K562 (cell line): ENCODE data around the gene PDE4A. TPM values are rescaled to one million over a fixed set of nuclear protein-coding genes. Genes with fewer than 3 reads are reported as not detected.

Source experiments
- CBX8 ChIP-seq: fragments of 200-600 bp; sonication (generic); IDR thresholded peaks from 2 replicates; pipeline ENCODE4 v1.6.1; 2012; ENCODE audit warnings: borderline replicate concordance, mixed run types, low read depth, mild to moderate bottlenecking, moderate library complexity, mixed read lengths, low read length, control low read depth, inconsistent platforms; ENCODE audit not compliant: poor library complexity, severe bottlenecking; ENCODE audit errors: extremely low read depth
- CREB1 ChIP-seq, 2 experiments: sonication (generic) in 1 of 2; formaldehyde crosslinking in 1 of 2; IDR thresholded peaks; 2 replicates each; pipeline versions ENCODE4 v1.6.1 to v1.8.0; 2012 to 2022; ENCODE audit warnings: inconsistent platforms in 1 of 2, mild to moderate bottlenecking in 1 of 2, missing genetic modification reagents in 1 of 2, moderate library complexity in 1 of 2
- E2F8 ChIP-seq: fragments of 450-650 bp; IDR thresholded peaks from 2 replicates; pipeline ENCODE4 v1.7.1; 2018; ENCODE audit warnings: mild to moderate bottlenecking, low read depth; ENCODE audit not compliant: partially characterized antibody
- GTF3C2 ChIP-seq: IDR thresholded peaks from 3 replicates; pipeline ENCODE4 v1.6.1; 2011; ENCODE audit warnings: borderline replicate concordance, mild to moderate bottlenecking, moderate library complexity; ENCODE audit not compliant: insufficient read length; ENCODE audit errors: extremely low read depth
- MNT ChIP-seq, 2 experiments: fragments of 450-650 bp; conservative IDR thresholded peaks; 2 replicates each; pipeline ENCODE4 v1.6.1; 2017; ENCODE audit warnings: mild to moderate bottlenecking in 2 of 2, moderate library complexity in 2 of 2
- NCOR1 ChIP-seq: fragments of 450-650 bp; IDR thresholded peaks from 2 replicates; pipeline ENCODE4 v1.6.1; 2016; ENCODE audit warnings: mild to moderate bottlenecking, moderate library complexity
- NEUROD1 ChIP-seq: fragments of 150-350 bp; IDR thresholded peaks from 2 replicates; pipeline ENCODE4 v1.6.1; 2014; ENCODE audit warnings: borderline replicate concordance, low read length, low read depth; ENCODE audit not compliant: partially characterized antibody
- PCBP1 ChIP-seq: fragments of 200-400 bp; formaldehyde crosslinking; IDR thresholded peaks from 2 replicates; pipeline ENCODE4 v1.6.1; 2018; ENCODE audit warnings: mild to moderate bottlenecking, low read depth, low read length; ENCODE audit not compliant: poor library complexity, severe bottlenecking
- RBM25 ChIP-seq: fragments of 200-400 bp; formaldehyde crosslinking; IDR thresholded peaks from 2 replicates; pipeline ENCODE4 v1.6.1; 2018; ENCODE audit warnings: low read length, low read depth, moderate library complexity; ENCODE audit not compliant: severe bottlenecking
- SRSF3 ChIP-seq: fragments of 200-400 bp; formaldehyde crosslinking; IDR thresholded peaks from 2 replicates; pipeline ENCODE4 v1.6.1; 2016; ENCODE audit warnings: mild to moderate bottlenecking, low read length, moderate library complexity; ENCODE audit not compliant: insufficient read depth
- TOE1 ChIP-seq, 2 experiments: fragments of 450-650 bp in 1 of 2; sonication (generic) in 1 of 2; formaldehyde crosslinking in 1 of 2; IDR thresholded peaks; 2 replicates each; pipeline versions ENCODE4 v1.7.1 to v1.8.0; 2016 to 2022; ENCODE audit warnings: borderline replicate concordance in 2 of 2, mild to moderate bottlenecking in 2 of 2, antibody characterized with exemption in 1 of 2, inconsistent platforms in 1 of 2, low read depth in 1 of 2, missing genetic modification reagents in 1 of 2, moderate library complexity in 1 of 2
- U2AF2 ChIP-seq: fragments of 200-400 bp; formaldehyde crosslinking; optimal IDR thresholded peaks from 2 replicates; pipeline ENCODE3; 2017; ENCODE audit warnings: low read depth, mild to moderate bottlenecking, low read length
- ZBTB8A ChIP-seq: fragments of 450-650 bp; IDR thresholded peaks from 2 replicates; pipeline ENCODE4 v1.6.1; 2018; ENCODE audit warnings: mild to moderate bottlenecking, moderate library complexity; ENCODE audit not compliant: partially characterized antibody
- ZNF133 ChIP-seq: fragments of 250-450 bp; sonication (Bioruptor Pico); IDR thresholded peaks from 2 replicates; pipeline ENCODE4 v1.4.0; 2020; ENCODE audit warnings: mild to moderate bottlenecking
- ZNF280A ChIP-seq: fragments of 450-650 bp; IDR thresholded peaks from 2 replicates; pipeline ENCODE4 v1.6.1; 2018; ENCODE audit warnings: mild to moderate bottlenecking, low read depth; ENCODE audit not compliant: partially characterized antibody
- polyA plus RNA-seq, 8 experiments: library from polyadenylated mRNA; depleted of rRNA in 4 of 8; stranded (reverse) in 5 of 8; unstranded in 3 of 8; fragments of >200 nt; fragmentation: Nextera tagmentation in 2 of 8; fragmentation: Illumina TruSeq in 1 of 8; extraction: Ambion mirVana in 2 of 8; extraction: Trizol in 1 of 8; gene quantifications; 2 replicates each; pipeline versions ENCODE4 v1.2.1 to v1.2.3, GENCODE V29; 2011 to 2014; ENCODE audit warnings: inconsistent platforms in 1 of 8, missing spikeins in 1 of 8
- total RNA-seq, 7 experiments: library from RNA; depleted of rRNA in 6 of 7; stranded (reverse); fragments of >200 nt in 6 of 7; fragmentation: Illumina TruSeq in 2 of 7; extraction: Trizol in 2 of 7; gene quantifications; 2 replicates each; pipeline versions ENCODE4 v1.2.1 to v1.2.3, GENCODE V29; 2011 to 2021; ENCODE audit warnings: low replicate concordance in 1 of 7

The PDE4A gene
- total and polyA plus RNA-seq, 9 of the 15 experiments (the other 6 are each of a cell fraction or from before 2014, with no cell fraction given), result 0.66 to 26.9 (median 4.6) TPM

- TF ChIP-seq E2F8, result peak; percentile 88
- no peak for TF ChIP-seq CBX8
- peak; percentile 98 for TF ChIP-seq NEUROD1
- peak; percentile 93 for TF ChIP-seq CREB1 (IDR thresholded peaks at IDR 0.05)
- TF ChIP-seq CREB1 (CRISPR knock-in tag; IDR thresholded peaks at IDR 0.05), result peak; percentile 97
- peak; percentile 89 for TF ChIP-seq RBM25
- no peak for TF ChIP-seq SRSF3
- TF ChIP-seq GTF3C2, result no peak
- TF ChIP-seq PCBP1, result no peak
- no peak for TF ChIP-seq NCOR1
- no peak; the same call in 1 of the 2 replicates for TF ChIP-seq TOE1 (IDR thresholded peaks at IDR 0.05; ENCODE audit: borderline replicate concordance)
- no peak for TF ChIP-seq TOE1 (CRISPR knock-in tag; IDR thresholded peaks at IDR 0.05; ENCODE audit: borderline replicate concordance, low read depth)
- TF ChIP-seq MNT (conservative IDR thresholded peaks at IDR 0.05), result peak; percentile 60 to 83
- no peak for TF ChIP-seq U2AF2
- TF ChIP-seq ZBTB8A, result no peak
- TF ChIP-seq ZNF280A, result no peak
- no peak for TF ChIP-seq ZNF133 (CRISPR knock-in tag)
These were observed 39.8 kb upstream of the PDE4A start, which contains the start of gene TYK2 (continued) for GRCh38 chr19:10380313-10381102.
